BE2C (cell line): ENCODE results near the gene IL3RA.
"Not testable (repeated sequence)": the region's sequence is repeated elsewhere in the genome, so short reads cannot be mapped to it uniquely, and the experiment has no call there.

Experiments
- DNase-seq: peaks from one replicate; pipeline ENCODE4 v3.0.0-alpha.2; 2020
- H3K27me3 ChIP-seq: fragments of 250-450 bp; sonication (Bioruptor Pico); 2 replicates; pipeline ENCODE4 v1.5.1; 2020; ENCODE audit warnings: mild to moderate bottlenecking
- H3K36me3 ChIP-seq: fragments of 250-450 bp; sonication (Bioruptor Pico); 2 replicates; pipeline ENCODE4 v1.5.1; 2020; ENCODE audit warnings: mild to moderate bottlenecking
- H3K4me1 ChIP-seq: fragments of 250-450 bp; sonication (Bioruptor Pico); 2 replicates; pipeline ENCODE4 v1.5.1; 2020
- H3K4me3 ChIP-seq: 2 replicates; pipeline ENCODE4 v1.5.1; 2011; ENCODE audit warnings: low read depth, low read length
- H3K9me3 ChIP-seq: fragments of 250-450 bp; sonication (Bioruptor Pico); 2 replicates; pipeline ENCODE4 v1.5.1; 2020
- CTCF ChIP-seq: IDR thresholded peaks from 2 replicates; pipeline ENCODE4 v1.5.1; 2012; ENCODE audit warnings: mild to moderate bottlenecking, low read depth, low read length

The IL3RA gene

GRCh38 chrX:1341545-1342184, 5.1 kb downstream of the IL3RA start:
- H3K9me3 ChIP-seq: no peaks in the 10 kb centered on the region
- no peaks in the 10 kb centered on the region for H3K27me3 ChIP-seq
- no peak for TF ChIP-seq CTCF
- no peak overlapping the region for H3K4me3 ChIP-seq
- H3K4me1 ChIP-seq: no peaks in the 10 kb centered on the region
- no peak for DNase-seq
- H3K36me3 ChIP-seq: no peaks in the 10 kb centered on the region

GRCh38 chrX:1349606-1350005, 13.0 kb downstream of the IL3RA start:
- not testable (repeated sequence) for H3K9me3 ChIP-seq, H3K4me3 ChIP-seq, DNase-seq, H3K36me3 ChIP-seq, H3K4me1 ChIP-seq, H3K27me3 ChIP-seq

GRCh38 chrX:1351981-1352714, 15.6 kb downstream of the IL3RA start:
- TF ChIP-seq CTCF: no peak
- no peak for DNase-seq
- Histone ChIP-seq H3K27me3 (no peaks in the 10 kb centered on the region), H3K9me3 (no peaks in the 10 kb centered on the region), H3K4me1 (no peaks in the 10 kb centered on the region), H3K4me3 (no peak overlapping the region), H3K36me3 (no peaks in the 10 kb centered on the region)

- H3K9me3 ChIP-seq: no peaks in the 10 kb centered on the region
- H3K27me3 ChIP-seq: no peaks in the 10 kb centered on the region
- no peak for TF ChIP-seq CTCF
- H3K4me3 ChIP-seq: no peak overlapping the region
- no peaks in the 10 kb centered on the region for H3K4me1 ChIP-seq
- no peaks in the 10 kb centered on the region for H3K36me3 ChIP-seq
- no peak for DNase-seq
Measured at GRCh38 chrX:1354036-1355019, 17.7 kb downstream of the IL3RA start.

- Histone ChIP-seq H3K27me3 (no peaks in the 10 kb centered on the region), H3K36me3 (no peaks in the 10 kb centered on the region), H3K4me1 (no peaks in the 10 kb centered on the region), H3K9me3 (no peaks in the 10 kb centered on the region), H3K4me3 (no peak overlapping the region)
- DNase-seq: no peak
- no peak for TF ChIP-seq CTCF
Measured at GRCh38 chrX:1355131-1356046, 18.8 kb downstream of the IL3RA start.

- no peaks in the 10 kb centered on the region for H3K27me3 ChIP-seq
- no peak for DNase-seq
- no peaks in the 10 kb centered on the region for H3K36me3 ChIP-seq
- H3K9me3 ChIP-seq: no peaks in the 10 kb centered on the region
- no peaks in the 10 kb centered on the region for H3K4me1 ChIP-seq
- TF ChIP-seq CTCF: no peak
- no peak overlapping the region for H3K4me3 ChIP-seq
Measured at GRCh38 chrX:1357993-1358392, 21.4 kb downstream of the IL3RA start.
